Pancreas (tissue), 10 donors: ENCODE results near the gene MAP2K6. TPM values are rescaled to one million over a fixed set of nuclear protein-coding genes. Genes with fewer than 3 reads are reported as not detected.
A peak's percentile ranks its signal among the peaks of the same experiment; 100 is the strongest.
"Not testable (repeated sequence)": the region's sequence is repeated elsewhere in the genome, so short reads cannot be mapped to it uniquely, and the experiment has no call there.

ENCODE experiments used
- ATAC-seq, 4 donors: fragments of 200-7000 bp; cut with Tn5 transposase; one replicate each; pipeline versions ENCODE4 v1.8.0 to v1.9.1; 2020; ENCODE audit warnings: mild to moderate bottlenecking in 4 of 4, moderate library complexity in 4 of 4
- DNase-seq, 6 donors: peaks; one replicate each; pipeline ENCODE4 v3.0.0-alpha.2; 2020
- FAIRE-seq: peaks from 2 replicates; lab custom pipeline; 2012; peaks lifted over from hg19 to GRCh38; lab: Jason Lieb, UNC
- H3K27ac ChIP-seq, 4 donors: fragments of 200-600 bp; sonication (generic); 1 replicate in 3 of 4; 2 replicates in 1 of 4; pipeline versions ENCODE4 v1.5.0 to v1.8.0; 2020
- H3K27me3 ChIP-seq, 4 donors: fragments of 200-600 bp; one replicate each; pipeline ENCODE4 v1.8.0; 2021
- H3K36me3 ChIP-seq, 3 donors: fragments of 200-600 bp; sonication (generic) in 1 of 3; one replicate each; pipeline versions ENCODE4 v1.5.0 to v1.8.0; 2020 to 2021
- H3K4me1 ChIP-seq, 3 donors: fragments of 200-600 bp; one replicate each; pipeline ENCODE4 v1.8.0; 2021
- H3K4me3 ChIP-seq, 4 donors: fragments of 200-600 bp; sonication (generic) in 2 of 4; one replicate each; pipeline versions ENCODE4 v1.5.0 to v1.8.0; 2020 to 2021
- H3K9me3 ChIP-seq, 4 donors: fragments of 200-600 bp; one replicate each; pipeline ENCODE4 v1.8.0; 2021
- WGBS, 2 donors: extraction: QIAGEN DNeasy Blood & Tissue Kit; methylation state at CpG; one replicate each; pipeline ENCODE4 v1.1.7; 2013; 5-methylcytosine and 5-hydroxymethylcytosine counted together
- intact Hi-C, 3 donors: fragments of 100-400 bp; cut with DNase I; formaldehyde crosslinking; loops; one replicate each; pipeline versions ENCODE4 v1.11.1 to v1.14.2; 2022
- polyA plus RNA-seq, 2 donors: library from polyadenylated mRNA; stranded (reverse); fragments of 200-250 nt; gene quantifications; one replicate each; pipeline ENCODE4 v1.2.3, GENCODE V29; 2013
- total RNA-seq, 6 donors: library from RNA; stranded (reverse); fragmentation: NEBNext Ultra II Directional in 4 of 6; extraction: Animal tissue kit (Norgen Biotek cat#: 25700) in 4 of 6; gene quantifications; one replicate each; pipeline versions ENCODE4 v1.2.1 to v1.2.4, GENCODE V29; 2021 to 2023
- TF ChIP-seq, protein P1 (sequence below), 4 donors: fragments of 200-600 bp; sonication (generic) in 3 of 4; IDR thresholded peaks; one replicate each; pipeline versions ENCODE4 v1.5.0 to v1.8.0; 2021; ENCODE audit warnings: antibody characterized with exemption in 4 of 4
- donor health status: healthy with polysubstance abuse.
- donor health status: DM: no; HTN: no; CAD: no; lungs with moderate emphysema.
- donor health status: DM: no; HTN: no; CAD: no.
- donor health status: control.
- donor health status: control.
- donor health status: Bipolar disorder and iron deficiency.
- donor health status: DM: yes; HTN: yes; CAD: no.
- donor health status: DM: no; HTN: no; CAD: no.
- donor health status: DM: no; HTN: no; CAD: no.
- donor health status: DM: yes; HTN: yes; CAD: no.

MAP2K6 gene
- total and polyA plus RNA-seq, 8 donors = 6.2 to 12.9 (median 9.0) TPM

DNA sequence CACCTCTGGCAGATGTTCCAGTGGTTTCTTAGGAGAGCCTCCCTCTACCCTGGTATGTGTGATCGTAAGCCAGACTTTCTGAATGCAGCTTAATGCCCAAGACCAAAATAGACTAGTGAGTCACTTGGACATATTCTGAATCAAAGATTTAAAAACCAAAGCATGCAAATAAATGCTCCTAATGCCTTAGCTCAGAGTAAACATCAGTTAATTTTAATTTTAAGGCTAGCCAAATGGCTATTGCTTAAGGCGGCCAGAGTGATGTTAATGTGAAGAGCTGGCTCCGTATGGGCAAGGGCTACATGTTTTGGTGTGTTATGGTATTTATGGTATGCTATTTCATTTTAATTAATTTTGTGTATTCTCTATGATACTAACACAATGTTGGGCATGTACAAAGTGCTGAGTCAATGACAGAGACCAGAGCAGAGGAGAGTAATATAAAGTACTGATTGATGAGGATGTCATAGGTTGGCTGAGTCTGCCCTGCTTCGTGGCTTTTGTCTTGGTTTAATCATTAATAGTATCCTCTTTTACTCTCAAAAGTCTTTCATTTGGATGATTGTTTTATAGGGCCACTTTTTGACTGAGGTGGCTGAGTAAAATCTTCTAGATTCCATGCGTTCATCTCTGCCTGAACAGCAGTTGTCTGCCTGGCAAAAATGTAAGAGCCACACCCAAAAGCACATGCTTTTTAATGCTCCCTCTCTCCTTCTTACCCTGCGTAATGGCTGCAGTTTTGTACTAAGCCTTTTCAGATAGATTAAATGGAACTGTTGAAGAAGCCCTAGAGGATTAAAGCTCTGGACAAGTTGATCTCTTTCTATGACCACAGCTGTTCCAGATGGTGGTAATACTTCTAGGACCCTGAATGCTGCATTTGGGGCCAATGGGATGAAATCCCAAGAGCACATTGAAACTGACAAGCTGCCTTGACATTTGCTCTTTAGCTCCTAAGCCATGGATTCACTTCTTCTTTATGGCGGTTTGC is 59.6 kb downstream of the MAP2K6 start:
- Histone ChIP-seq H3K4me3 (no peak overlapping the region), H3K4me1 (peaks cover 0 to 12% (median 6%) of the 10 kb centered on the region in 3 donors), H3K27ac (no peak overlapping the region), H3K9me3 (no peaks in the 10 kb centered on the region), H3K36me3 (no peaks in the 10 kb centered on the region), H3K27me3 (no peaks in the 10 kb centered on the region)
- ATAC-seq = no peak
- FAIRE-seq = no peak
- intact Hi-C loops = no loop called here
- DNase-seq = no peak
- 78% methylated on average over 7 of the region's 7 CpGs for WGBS, 2 donors
- TF ChIP-seq, protein P1, sequence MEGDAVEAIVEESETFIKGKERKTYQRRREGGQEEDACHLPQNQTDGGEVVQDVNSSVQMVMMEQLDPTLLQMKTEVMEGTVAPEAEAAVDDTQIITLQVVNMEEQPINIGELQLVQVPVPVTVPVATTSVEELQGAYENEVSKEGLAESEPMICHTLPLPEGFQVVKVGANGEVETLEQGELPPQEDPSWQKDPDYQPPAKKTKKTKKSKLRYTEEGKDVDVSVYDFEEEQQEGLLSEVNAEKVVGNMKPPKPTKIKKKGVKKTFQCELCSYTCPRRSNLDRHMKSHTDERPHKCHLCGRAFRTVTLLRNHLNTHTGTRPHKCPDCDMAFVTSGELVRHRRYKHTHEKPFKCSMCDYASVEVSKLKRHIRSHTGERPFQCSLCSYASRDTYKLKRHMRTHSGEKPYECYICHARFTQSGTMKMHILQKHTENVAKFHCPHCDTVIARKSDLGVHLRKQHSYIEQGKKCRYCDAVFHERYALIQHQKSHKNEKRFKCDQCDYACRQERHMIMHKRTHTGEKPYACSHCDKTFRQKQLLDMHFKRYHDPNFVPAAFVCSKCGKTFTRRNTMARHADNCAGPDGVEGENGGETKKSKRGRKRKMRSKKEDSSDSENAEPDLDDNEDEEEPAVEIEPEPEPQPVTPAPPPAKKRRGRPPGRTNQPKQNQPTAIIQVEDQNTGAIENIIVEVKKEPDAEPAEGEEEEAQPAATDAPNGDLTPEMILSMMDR (IDR thresholded peaks at IDR 0.05) = no peak

DNA sequence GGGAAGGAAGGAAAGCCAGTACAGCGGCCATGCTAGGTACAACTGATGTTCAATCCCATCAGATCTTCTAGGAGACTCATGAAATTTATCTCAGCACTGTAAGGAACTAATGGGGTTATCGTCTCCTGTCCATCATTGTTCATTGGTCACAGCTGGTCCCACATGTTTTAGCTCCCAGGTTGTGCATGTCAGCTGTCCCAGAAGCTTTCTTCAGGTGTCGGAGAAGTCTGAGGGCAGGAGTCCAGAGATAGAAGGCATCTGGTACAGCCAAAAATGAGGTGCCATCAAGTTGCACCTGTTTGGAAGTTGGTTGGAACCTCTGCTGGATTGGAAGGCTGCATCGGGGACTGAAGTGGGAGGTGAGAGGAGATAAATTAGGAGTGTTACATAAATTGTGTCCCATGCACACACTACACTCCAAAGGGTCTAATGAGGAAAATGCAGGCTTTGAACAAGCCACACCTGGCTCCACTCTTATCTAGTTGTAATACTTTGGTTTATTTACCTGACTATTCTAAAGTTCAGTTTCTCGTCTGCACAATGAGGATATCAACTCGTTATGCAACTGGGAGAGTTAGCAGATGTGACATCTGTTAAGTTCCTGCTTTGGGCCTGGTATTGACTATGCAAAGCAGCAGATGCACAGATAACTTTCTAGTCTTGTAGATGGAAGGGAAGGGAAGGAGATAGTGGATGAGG is 62.9 kb downstream of the MAP2K6 start:
- DNase-seq = peak in 2 of 6 donors; percentile 34 to 53
- Histone ChIP-seq H3K4me1 (peaks cover 0 to 12% (median 6%) of the 10 kb centered on the region in 3 donors), H3K27ac (peak overlapping the region in 3 of 4 donors; percentile 8 to 62 (median 43)), H3K4me3 (no peak overlapping the region), H3K9me3 (no peaks in the 10 kb centered on the region), H3K27me3 (no peaks in the 10 kb centered on the region), H3K36me3 (no peaks in the 10 kb centered on the region)
- TF ChIP-seq, protein P1 (IDR thresholded peaks at IDR 0.05) = no peak
- FAIRE-seq = no peak
- peak; percentile 82 to 89 (median 86) for ATAC-seq
- 34 to 38% methylated on average over 6 of the region's 6 CpGs for WGBS, 2 donors
- intact Hi-C loops = no loop called here

DNA sequence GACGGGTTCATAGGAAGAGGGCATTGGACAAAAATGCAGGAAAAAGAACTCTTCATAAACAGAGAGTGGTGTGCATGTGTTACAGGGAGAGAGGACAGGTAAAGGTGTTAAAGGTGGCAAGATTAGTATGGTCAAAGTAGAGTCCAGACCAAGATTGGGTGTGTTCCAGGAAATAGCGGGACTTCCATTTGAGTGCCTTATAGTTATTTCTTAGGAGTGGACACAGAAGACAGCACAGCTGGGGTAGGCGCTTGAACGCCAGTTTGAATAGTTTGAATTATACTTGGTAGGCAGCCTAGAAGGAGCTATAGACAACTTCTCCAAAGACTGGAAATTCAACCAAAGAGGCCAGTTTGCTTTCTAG is 63.4 kb downstream of the MAP2K6 start:
- TF ChIP-seq, protein P1 (IDR thresholded peaks at IDR 0.05) = no peak
- Histone ChIP-seq H3K4me1 (peaks cover 0 to 12% (median 6%) of the 10 kb centered on the region in 3 donors), H3K9me3 (no peaks in the 10 kb centered on the region), H3K36me3 (no peaks in the 10 kb centered on the region), H3K4me3 (no peak overlapping the region), H3K27me3 (no peaks in the 10 kb centered on the region), H3K27ac (peak overlapping the region in 3 of 4 donors; percentile 8 to 62 (median 43))
- intact Hi-C loops = no loop called here
- peak; percentile 20 to 48 (median 31) for ATAC-seq
- WGBS, 2 donors = 55 to 62% methylated on average over 4 of the region's 4 CpGs
- no peak for FAIRE-seq
- no peak for DNase-seq

DNA sequence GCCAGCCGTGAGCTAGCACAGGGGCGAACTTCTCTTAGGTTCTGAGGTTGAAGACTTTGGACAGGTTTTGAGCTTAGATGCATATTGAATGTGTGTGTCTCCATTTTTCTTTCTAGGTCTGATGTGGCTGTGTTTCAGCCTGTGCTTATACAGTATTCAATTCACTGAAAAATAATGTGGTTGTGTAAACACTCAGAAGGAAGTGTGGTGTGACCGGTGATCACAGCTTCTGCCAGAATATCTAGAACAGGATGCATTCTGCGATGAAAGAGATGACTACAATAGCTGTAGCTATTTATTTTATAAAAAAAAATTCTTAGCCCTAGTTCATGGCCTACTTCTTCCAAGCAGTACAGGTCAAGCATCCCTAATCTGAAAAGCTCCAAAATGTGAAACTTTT is 64.4 kb downstream of the MAP2K6 start:
- Histone ChIP-seq H3K27me3 (no peaks in the 10 kb centered on the region), H3K27ac (no peak overlapping the region), H3K36me3 (no peaks in the 10 kb centered on the region), H3K4me3 (no peak overlapping the region), H3K4me1 (peaks cover 0 to 12% (median 6%) of the 10 kb centered on the region in 3 donors), H3K9me3 (no peaks in the 10 kb centered on the region)
- ATAC-seq (no peak), FAIRE-seq (no peak), DNase-seq (no peak)
- WGBS, 2 donors = 80 to 82% methylated on average over 4 of the region's 4 CpGs
- TF ChIP-seq, protein P1 (IDR thresholded peaks at IDR 0.05) = no peak
- intact Hi-C loops = no loop called here

DNA sequence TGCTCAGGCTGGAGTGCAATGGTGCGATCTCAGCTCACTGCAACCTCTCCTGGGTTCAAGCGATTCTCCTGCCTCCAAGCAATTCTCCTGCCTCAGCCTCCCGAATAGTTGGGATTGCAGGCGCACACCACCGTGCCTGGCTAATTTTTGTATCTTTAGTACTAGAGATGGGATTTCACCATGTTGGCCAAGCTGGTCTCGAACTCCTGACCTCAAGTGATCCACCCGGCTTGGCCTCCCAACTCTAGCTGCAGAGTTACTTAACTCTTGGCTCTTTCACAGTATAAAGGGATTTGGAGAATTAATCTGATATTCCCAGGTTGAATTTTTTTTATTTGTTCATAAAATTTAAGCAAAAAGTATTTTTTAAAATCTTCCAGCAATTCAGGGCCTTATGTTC is 65.3 kb downstream of the MAP2K6 start:
- H3K36me3 ChIP-seq, H3K27ac ChIP-seq, ATAC-seq, DNase-seq, intact Hi-C loops, FAIRE-seq, H3K4me3 ChIP-seq, H3K9me3 ChIP-seq, H3K27me3 ChIP-seq: not testable (repeated sequence)
- WGBS, 2 donors = 95 to 97% methylated on average over 7 of the region's 7 CpGs
- H3K4me1 ChIP-seq = peaks cover 0 to 12% (median 6%) of the 10 kb centered on the region in 3 donors
